CD4-positive, alpha-beta T cell (primary cell): Measurements from ENCODE around the gene PRPF40A. TPM values are rescaled to one million over a fixed set of nuclear protein-coding genes. Genes with fewer than 3 reads are reported as not detected.

ENCODE experiments used
- ATAC-seq: fragments of 200-7000 bp; cut with Tn5 transposase; one replicate; pipeline ENCODE4 v1.10.0; 2022; ENCODE audit warnings: mild to moderate bottlenecking; ENCODE audit not compliant: poor library complexity
- CTCF ChIA-PET: fragments of 350-600 bp; sonication (Branson Sonifier 250); formaldehyde crosslinking; loops from one replicate; lab custom pipeline; 2021; ENCODE audit warnings: antibody characterized with exemption, inconsistent platforms; lab: Charles Lee
- POLR2A ChIA-PET: fragments of 350-600 bp; sonication (Branson Sonifier 250); formaldehyde crosslinking; loops from one replicate; lab custom pipeline; 2021; ENCODE audit warnings: antibody characterized with exemption, inconsistent platforms; lab: Charles Lee
- DNase-seq, 14 experiments: peaks; one replicate each; pipeline ENCODE4 v3.0.0-alpha.2; 2013 to 2020; ENCODE audit warnings: mixed read lengths in 2 of 14
- H3K27ac ChIP-seq, 2 donors: one replicate each; pipeline versions ENCODE4 v1.5.1 to v1.7.0; 2013; ENCODE audit warnings: low read length in 2 of 2, low read depth in 1 of 2, mild to moderate bottlenecking in 1 of 2
- H3K27me3 ChIP-seq, 2 experiments: 1 replicate in 1 of 2; 2 replicates in 1 of 2; pipeline versions ENCODE4 v1.6.1 to v1.7.0; 2013; ENCODE audit warnings: low read length in 2 of 2, control low read depth in 1 of 2, mild to moderate bottlenecking in 1 of 2, moderate library complexity in 1 of 2; ENCODE audit not compliant: insufficient read depth in 2 of 2, control insufficient read depth in 1 of 2
- H3K36me3 ChIP-seq: one replicate; pipeline ENCODE4 v1.6.1; 2013; ENCODE audit warnings: low read length, control low read depth; ENCODE audit not compliant: insufficient read depth
- H3K4me1 ChIP-seq: one replicate; pipeline ENCODE4 v1.6.1; 2013; ENCODE audit warnings: low read length, control low read depth; ENCODE audit not compliant: insufficient read depth
- H3K4me3 ChIP-seq: one replicate; pipeline ENCODE4 v1.5.1; 2013; ENCODE audit warnings: mild to moderate bottlenecking, low read length, moderate library complexity
- H3K9me3 ChIP-seq, 2 experiments: 1 replicate in 1 of 2; 2 replicates in 1 of 2; pipeline versions ENCODE4 v1.6.1 to v1.7.0; 2013; ENCODE audit warnings: low read length in 2 of 2, mild to moderate bottlenecking in 2 of 2, control low read depth in 1 of 2, moderate library complexity in 1 of 2; ENCODE audit not compliant: control insufficient read depth in 1 of 2, insufficient read depth in 1 of 2
- H3K27ac Mint-ChIP-seq: one replicate; pipeline ENCODE4 v1.8.0; 2020; ENCODE audit warnings: mixed read lengths
- H3K27me3 Mint-ChIP-seq: one replicate; pipeline ENCODE4 v1.8.0; 2021; ENCODE audit warnings: mixed read lengths
- H3K36me3 Mint-ChIP-seq: one replicate; pipeline ENCODE4 v1.8.0; 2021; ENCODE audit warnings: low read depth, mixed read lengths
- H3K4me1 Mint-ChIP-seq: one replicate; pipeline ENCODE4 v1.8.0; 2021; ENCODE audit warnings: low read depth, mixed read lengths
- H3K4me3 Mint-ChIP-seq: one replicate; pipeline ENCODE4 v1.8.0; 2020; ENCODE audit warnings: mild to moderate bottlenecking, mixed read lengths
- H3K9me3 Mint-ChIP-seq: one replicate; pipeline ENCODE4 v1.8.0; 2020; ENCODE audit warnings: mixed read lengths
- CTCF ChIP-seq: fragments of 200-600 bp; IDR thresholded peaks from one replicate; pipeline ENCODE4 v1.8.0; 2022; ENCODE audit warnings: antibody characterized with exemption, mild to moderate bottlenecking
- intact Hi-C, 2 experiments: fragments of 100-400 bp; cut with DNase I in 1 of 2; cut with micrococcal nuclease in 1 of 2; formaldehyde crosslinking; loops; one replicate each; pipeline versions ENCODE4 v1.15.1 to v1.9.0; 2023 to 2025; cut with DNase I, micrococcal nuclease
- total RNA-seq, 174 experiments: library from RNA in 2 of 174; stranded (reverse) in 2 of 174; gene quantifications; one replicate each; pipeline ENCODE4 v1.2.3 and lab custom pipeline; 2021 to 2026

Gene PRPF40A
- total RNA-seq, 2 experiments from 2014 or later: 146 to 148 TPM

GRCh38 chr2:152635635-152636298 lies 81.5 kb downstream of the PRPF40A start:
- Mint-ChIP-seq H3K9me3 (no peaks in the 10 kb centered on the region), H3K27ac (no peak overlapping the region), H3K36me3 (no peaks in the 10 kb centered on the region), H3K4me1 (no peaks in the 10 kb centered on the region), H3K27me3 (peaks cover 4% of the 10 kb centered on the region), H3K4me3 (no peak overlapping the region)
- no peaks in the 10 kb centered on the region for H3K36me3 ChIP-seq
- DNase-seq (peak; percentile 36 to 79 (median 54)), ATAC-seq (peak; percentile 52)
- no peak overlapping the region for H3K27ac ChIP-seq
- TF ChIP-seq CTCF: peak; percentile 91
- H3K9me3 ChIP-seq: no peaks in the 10 kb centered on the region
- H3K4me1 ChIP-seq: peaks cover 4% of the 10 kb centered on the region
- ChIA-PET POLR2A (interaction anchor here (2.3 kb wide), 1 partner anchor 460 kb away, joined by 16 read pairs; the partner anchor contains the start of gene STAM2), CTCF (interaction anchor here (0.9 to 2.5 kb wide), 5 partner anchors 12 to 610 kb away, joined by 3 to 18 read pairs (median 5); partner anchors contain the start of gene STAM2)
- H3K4me3 ChIP-seq: no peak overlapping the region
- no peaks in the 10 kb centered on the region for H3K27me3 ChIP-seq
- intact Hi-C loops: loop anchor here (1.0 to 2.0 kb wide), 3 partner anchors 459 to 599 kb away; no protein-coding TSS in a partner anchor

GRCh38 chr2:152632736-152633135 lies 84.5 kb downstream of the PRPF40A start:
- Histone ChIP-seq H3K36me3 (no peaks in the 10 kb centered on the region), H3K27ac (no peak overlapping the region), H3K9me3 (no peaks in the 10 kb centered on the region), H3K4me1 (peaks cover 4% of the 10 kb centered on the region), H3K27me3 (no peaks in the 10 kb centered on the region), H3K4me3 (no peak overlapping the region)
- peaks cover 4% of the 10 kb centered on the region for H3K27me3 Mint-ChIP-seq
- no peak overlapping the region for H3K4me3 Mint-ChIP-seq
- H3K9me3 Mint-ChIP-seq: no peaks in the 10 kb centered on the region
- H3K4me1 Mint-ChIP-seq: peaks cover 5% of the 10 kb centered on the region
- no peak for DNase-seq
- TF ChIP-seq CTCF: no peak
- CTCF ChIA-PET: no interaction called here
- ATAC-seq: no peak
- H3K27ac Mint-ChIP-seq: no peak overlapping the region
- POLR2A ChIA-PET: no interaction called here
- intact Hi-C loops: no loop called here
- no peaks in the 10 kb centered on the region for H3K36me3 Mint-ChIP-seq

- no peaks in the 10 kb centered on the region for H3K9me3 ChIP-seq
- CTCF ChIA-PET: interaction anchor here (0.7 kb wide), 1 partner anchor 792 kb away, joined by 3 read pairs; no protein-coding TSS in a partner anchor
Measured at GRCh38 chr2:152630466-152630865, 86.8 kb downstream of the PRPF40A start.

More at GRCh38 chr2:152630466-152630865, 86.8 kb downstream of the PRPF40A start:
- Mint-ChIP-seq H3K36me3 (no peaks in the 10 kb centered on the region), H3K27ac (no peak overlapping the region), H3K9me3 (no peaks in the 10 kb centered on the region), H3K27me3 (peaks cover under 1% of the 10 kb centered on the region), H3K4me3 (no peak overlapping the region), H3K4me1 (peaks cover 5% of the 10 kb centered on the region)
- TF ChIP-seq CTCF: no peak
- POLR2A ChIA-PET: no interaction called here
- H3K36me3 ChIP-seq: no peaks in the 10 kb centered on the region
- DNase-seq: no peak
- H3K27me3 ChIP-seq: no peaks in the 10 kb centered on the region
- H3K27ac ChIP-seq: no peak overlapping the region
- ATAC-seq: no peak
- H3K4me3 ChIP-seq: no peak overlapping the region
- intact Hi-C loops: no loop called here
- H3K4me1 ChIP-seq: peaks cover 1% of the 10 kb centered on the region
